ENCODE measurements around the gene INPP5A.

DNA sequence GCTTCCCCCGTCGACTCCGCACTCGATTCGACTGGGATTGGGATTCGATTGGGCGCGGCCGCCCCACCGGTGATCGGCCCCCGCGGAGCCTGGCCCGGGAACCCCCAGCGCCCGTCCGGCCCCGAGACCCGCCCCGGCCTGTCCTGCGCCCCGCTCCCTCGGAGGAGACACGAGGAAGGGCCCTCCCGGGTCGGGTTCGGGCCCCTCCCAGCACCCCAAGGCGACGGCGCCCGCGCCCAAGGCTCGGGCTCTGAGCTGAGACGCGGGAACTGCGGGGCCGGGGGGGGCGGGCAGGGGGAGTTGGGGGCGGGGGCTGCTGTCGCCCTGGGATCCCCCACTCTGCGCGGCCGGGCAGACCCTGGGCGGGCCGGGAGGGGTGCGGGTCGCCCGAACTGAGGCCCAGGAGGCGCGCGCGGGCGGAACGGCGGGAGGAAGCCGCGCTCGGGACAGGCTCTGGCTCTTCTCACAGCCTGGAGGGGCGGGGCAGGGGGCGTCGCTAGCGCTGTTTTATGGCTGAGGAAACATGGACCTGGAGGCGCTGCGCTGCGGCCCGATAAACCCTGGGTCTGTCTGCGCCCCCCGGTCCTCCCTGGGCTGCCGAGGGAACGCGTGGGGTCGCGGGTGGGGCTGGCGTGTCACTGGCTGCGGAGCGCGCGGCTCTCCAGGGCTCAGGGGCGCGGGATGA lies 250.1 kb downstream of the INPP5A start:
- TF ChIP-seq EP300 (IDR thresholded peaks at IDR 0.05) (no peak), POLR2AphosphoS5 (IDR thresholded peaks at IDR 0.05) (no peak)

Data from sigmoid colon (tissue), 4 donors.